HG03103 (cell line): ENCODE results near the gene P2RX1.
"Not testable (repeated sequence)": the region's sequence is repeated elsewhere in the genome, so short reads cannot be mapped to it uniquely, and the experiment has no call there.

Experiments
- ATAC-seq: cut with Tn5 transposase; IDR thresholded peaks from one replicate; pipeline ENCODE4 v1.9.1; 2021; ENCODE audit warnings: low read depth; ENCODE audit not compliant: unreplicated experiment

Gene P2RX1

DNA sequence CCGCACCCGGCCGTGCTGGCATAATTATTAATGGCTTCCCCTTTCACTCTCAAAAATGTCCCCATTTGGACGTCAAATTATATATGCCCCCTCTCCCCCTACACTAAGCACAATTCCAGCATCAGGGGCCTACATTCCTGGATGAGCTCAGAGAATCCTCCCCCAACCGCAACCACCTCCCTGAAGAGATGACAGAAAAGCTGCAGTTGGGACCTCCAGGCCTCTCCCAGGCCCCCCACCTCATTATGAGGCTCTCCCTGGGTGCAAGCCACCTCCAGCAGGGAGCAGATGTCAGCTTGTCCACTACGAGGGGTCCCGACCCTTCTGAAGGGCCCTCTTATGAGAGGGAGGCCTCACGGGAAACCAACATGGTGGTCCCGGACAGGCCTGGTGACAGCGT is 51.7 kb downstream of the P2RX1 start:
- ATAC-seq: no peak

- ATAC-seq: no peak
These were observed 54.2 kb downstream of the P2RX1 start for GRCh38 chr17:3861761-3862681.

DNA sequence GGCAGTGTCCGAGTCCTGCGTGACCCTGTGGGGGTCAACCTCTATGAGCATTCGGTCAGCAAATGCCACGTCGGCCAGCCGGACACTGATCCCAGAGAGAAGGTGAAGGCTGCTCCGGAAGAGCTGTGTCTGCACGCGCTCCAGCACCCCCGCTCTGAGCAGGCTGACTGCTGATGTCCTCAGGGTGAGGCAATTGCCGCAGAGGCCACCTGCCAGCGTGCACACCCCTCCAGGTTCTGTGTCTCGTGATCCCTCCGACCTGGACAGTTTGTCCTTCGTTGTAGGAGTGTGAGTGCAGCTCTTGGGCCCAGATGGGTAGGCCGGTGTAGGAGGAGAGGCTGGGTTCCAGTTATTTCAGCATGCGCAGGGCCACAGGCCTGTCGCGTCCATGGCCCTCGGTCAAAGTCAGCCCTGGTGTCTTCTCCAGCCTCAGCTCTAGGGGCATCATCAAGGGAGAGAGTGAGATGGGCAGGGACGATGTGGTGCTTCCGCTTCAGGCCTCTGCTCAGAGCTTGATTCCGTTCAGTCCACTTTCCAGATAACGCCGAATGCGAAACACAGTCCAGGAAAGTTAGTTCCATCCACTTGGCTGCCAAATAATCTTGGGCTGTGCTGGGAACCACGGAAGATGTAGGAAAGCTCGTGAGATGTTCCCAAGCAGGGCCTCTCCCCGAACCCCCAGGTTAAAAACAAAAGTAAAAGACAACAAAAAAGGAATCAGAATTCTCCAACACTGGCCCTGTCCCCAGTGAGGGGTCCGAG is 55.1 kb downstream of the P2RX1 start:
- ATAC-seq: no peak

DNA sequence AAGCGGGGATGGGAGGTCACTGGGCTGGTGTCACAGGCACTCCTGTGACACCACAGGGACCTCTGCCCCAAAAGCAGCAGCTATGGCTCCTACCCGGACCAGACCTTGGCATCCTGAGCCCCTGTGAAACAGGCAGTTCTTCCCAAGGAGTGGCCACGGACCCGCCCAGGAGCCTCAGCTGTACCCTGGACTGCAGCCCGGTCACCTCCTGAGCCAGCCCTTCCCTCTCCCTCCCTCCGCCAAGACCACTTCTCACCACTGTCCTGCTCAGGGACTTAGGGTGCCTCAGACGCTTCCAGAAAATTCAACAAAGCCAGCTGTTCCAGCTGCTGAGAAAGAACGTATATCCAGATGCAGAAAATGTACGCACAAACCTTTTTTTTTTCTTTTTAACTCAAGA is 56.3 kb downstream of the P2RX1 start:
- ATAC-seq: no peak

- ATAC-seq: no peak
These were observed 58.8 kb downstream of the P2RX1 start for GRCh38 chr17:3857261-3858105.

- ATAC-seq: not testable (repeated sequence)
These were observed 62.1 kb downstream of the P2RX1 start for GRCh38 chr17:3854204-3854603.

DNA sequence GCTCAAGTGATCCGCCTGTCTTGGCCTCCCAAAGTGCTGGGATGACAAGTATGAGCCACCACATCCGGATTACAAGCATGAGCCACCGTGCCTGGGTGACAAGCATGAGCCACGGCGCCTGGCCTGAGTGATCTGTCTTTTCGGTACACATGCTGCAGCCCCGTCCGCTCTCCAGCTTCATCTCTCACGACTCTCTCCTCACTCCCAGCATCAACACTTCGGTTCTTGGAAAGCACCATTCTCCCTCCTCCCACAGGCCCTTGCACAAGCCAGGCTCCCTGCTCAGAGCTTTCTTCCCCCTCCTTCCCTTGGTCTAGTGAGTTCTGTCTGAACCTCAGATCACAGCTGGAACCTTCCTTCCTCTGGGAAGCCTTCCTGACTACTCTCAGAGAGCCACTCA is 63.7 kb downstream of the P2RX1 start:
- no peak for ATAC-seq

DNA sequence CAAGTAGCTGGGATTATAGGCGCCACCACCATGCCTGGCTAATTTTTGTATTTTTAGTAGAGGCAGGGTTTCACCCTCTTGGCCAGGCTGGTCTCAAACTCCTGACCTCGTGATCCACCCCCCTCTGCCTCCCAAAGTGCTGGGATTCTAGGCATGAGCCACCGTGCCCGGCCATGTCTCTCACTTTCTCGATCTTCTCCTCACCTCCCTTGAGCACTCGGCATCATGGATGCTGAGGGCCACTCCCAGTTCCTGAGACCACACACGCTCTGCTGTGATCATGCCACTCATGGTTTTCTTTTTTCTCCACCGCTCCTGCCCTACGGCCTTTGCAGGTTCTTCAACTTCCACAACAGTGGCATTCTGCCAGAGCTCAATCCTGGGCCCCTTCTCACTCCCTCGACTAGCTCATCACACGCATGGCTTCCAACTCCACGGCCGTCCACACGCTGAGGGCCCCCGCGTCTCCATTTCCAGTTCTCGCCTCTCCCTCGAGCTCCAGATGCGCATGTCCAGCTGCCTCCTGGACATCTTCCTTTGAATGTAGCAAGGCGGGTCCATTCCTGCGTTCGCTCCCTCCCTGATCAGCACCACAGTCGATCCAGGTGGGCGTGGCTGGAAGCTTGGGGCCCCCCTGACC is 64.7 kb downstream of the P2RX1 start:
- ATAC-seq: no peak

DNA sequence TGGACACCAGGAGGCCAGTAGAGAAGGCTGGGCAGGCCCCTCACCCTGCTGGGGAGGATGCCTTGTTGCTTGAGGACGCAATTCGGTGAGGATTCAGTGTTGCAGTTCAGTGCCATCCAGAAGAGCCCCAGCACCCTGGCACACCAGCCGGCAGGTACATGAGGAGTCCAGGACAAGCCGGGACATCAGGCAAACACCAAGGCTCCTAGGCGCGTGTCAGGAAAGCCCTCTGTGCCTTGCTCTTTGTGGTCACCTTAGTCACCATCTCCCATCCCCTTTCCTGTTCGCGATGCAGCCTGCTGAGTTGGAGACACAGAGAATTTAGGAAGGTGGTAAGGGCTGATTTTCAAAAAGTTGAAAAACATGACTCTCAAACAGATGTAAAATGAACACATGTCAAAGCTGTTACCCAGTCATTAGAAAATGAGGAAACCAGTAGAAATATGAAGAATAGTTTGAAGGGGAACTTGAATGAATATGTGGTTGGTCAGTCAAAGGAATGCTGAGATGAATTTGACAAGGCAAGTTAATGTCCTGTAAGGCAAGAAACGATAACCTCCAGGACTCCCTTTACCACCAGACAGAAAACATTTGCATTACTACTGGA is 67.9 kb downstream of the P2RX1 start:
- ATAC-seq: no peak

GRCh38 chr17:3847165-3847670 is 69.0 kb downstream of the P2RX1 start:
- no peak for ATAC-seq
